ENCODE results near the gene MS4A8.
"Not testable (repeated sequence)": the region's sequence is repeated elsewhere in the genome, so short reads cannot be mapped to it uniquely, and the experiment has no call there.

The MS4A8 gene, protein sequence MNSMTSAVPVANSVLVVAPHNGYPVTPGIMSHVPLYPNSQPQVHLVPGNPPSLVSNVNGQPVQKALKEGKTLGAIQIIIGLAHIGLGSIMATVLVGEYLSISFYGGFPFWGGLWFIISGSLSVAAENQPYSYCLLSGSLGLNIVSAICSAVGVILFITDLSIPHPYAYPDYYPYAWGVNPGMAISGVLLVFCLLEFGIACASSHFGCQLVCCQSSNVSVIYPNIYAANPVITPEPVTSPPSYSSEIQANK

DNA sequence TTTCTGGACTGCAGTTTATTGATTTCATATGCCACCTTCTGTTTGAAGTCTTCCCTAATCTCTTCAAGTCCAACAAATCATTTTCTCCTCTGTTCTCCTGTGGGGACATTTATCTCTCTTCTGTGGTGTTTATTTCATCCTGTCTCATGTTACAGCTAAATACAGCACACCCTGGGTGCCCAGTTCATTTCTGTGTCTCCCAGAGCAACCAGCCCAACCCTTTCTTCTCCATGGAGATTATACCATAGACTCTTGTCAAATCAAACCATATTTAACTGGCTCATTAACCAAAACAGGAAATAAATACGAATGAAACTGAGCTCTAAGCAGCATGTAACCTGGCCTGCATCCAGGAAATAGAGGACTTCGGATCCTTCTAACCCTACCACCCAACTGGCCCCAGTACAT lies at the start of gene MS4A8:
MS4A8 (plus strand) TSS at position 329 of the 408 bp plus-strand sequence. CDS start 1,249 bp downstream, outside the sequence.
- no peak for DNase-seq

DNA sequence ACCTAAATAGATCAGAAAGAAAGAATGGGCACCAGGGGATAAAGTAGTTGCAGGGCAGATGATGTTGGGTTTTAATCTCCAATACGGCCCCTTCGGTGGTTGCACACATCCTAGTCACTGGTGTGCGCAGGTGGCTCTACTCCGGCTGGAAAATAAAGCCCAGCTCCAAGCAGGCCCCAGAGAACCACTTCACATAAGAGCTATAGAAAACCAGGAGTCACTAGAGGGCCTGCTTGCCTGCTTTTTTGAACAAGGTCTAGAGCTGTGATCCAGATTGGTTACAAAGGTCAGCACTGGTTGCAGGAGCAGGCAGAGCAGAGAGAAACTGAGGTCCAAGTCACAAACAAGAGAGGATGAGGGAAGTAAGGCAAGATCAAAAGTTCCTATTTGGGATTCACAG lies 41.5 kb upstream of the MS4A8 start:
- peak; percentile 4 for DNase-seq

DNA sequence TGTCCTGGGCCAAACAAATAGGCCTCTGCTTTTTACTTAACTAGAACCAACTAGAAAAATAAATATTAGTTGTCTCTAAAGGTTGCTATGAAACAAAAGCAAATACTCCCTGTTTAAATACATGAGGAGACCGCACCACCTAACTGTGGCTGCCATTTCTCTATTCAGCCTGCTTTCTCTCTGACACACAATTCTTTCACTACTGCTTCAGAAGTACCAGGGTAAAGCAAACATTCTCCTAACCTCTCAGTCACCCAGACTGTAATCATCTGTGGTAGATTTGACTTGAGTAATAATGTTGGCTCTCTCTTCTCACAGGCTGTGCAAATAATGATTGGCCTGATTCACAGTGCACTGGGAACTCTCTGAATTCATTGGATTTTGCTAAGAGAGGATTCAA lies 41.0 kb upstream of the MS4A8 start:
- DNase-seq, result no peak

DNA sequence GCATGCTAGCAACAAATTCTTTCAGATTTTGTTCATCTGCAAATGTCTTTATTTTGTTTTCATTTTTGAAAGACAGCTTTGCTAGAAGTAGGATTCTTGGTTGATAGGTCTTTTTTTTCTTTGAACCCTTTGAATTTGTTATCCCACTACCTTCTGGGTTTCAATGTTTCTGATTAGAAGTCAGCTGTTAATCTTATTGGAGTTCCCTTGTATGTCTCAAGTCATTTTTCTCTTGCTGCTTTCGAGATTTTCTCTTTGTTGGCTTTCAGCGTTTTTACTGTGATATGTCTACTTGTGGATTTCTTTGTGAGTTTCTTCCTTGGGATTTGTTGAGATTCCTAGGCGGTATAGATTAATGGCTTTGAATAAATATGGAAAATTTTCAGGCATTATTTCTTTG lies 27.2 kb upstream of the MS4A8 start:
- DNase-seq, result no peak

DNA sequence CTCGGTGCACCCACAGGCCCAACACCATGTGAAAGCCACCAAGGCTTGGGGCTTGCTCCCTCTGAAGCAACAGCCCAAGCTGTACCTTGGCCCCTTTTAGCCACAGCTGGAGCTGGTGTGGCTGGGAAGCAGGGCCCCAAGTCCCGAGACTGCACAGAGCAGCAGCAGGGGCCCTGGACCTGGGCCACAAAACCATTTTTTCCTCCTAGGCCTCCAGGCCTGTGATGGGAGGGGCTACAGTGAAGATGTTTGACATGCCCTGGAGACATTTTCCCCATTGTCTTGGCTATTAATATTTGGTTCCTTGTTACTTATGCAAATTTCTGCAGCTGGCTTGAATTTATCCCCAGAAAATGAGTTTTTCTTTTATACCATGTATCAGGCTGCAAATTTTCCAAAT lies 21.2 kb upstream of the MS4A8 start:
- not testable (repeated sequence) for DNase-seq

DNA sequence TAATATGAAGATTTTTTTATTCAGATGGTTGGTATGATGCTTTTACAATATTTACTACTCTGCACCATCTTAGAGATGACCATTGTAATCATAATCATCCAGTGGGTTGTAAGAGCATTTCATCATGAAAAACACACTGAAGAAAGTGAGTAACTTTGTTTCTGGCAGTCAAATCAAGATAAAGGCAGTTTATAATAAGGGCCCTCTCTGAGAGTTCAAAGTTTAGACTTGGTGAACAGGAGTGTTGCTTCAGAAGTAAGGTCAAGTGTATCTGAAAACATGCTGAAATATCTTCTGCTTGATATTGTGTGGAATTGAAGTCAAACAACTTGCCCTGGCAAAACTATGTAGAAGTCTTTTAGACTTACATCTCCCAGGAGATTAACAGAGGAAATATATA lies 19.5 kb upstream of the MS4A8 start:
- no peak for DNase-seq

DNA sequence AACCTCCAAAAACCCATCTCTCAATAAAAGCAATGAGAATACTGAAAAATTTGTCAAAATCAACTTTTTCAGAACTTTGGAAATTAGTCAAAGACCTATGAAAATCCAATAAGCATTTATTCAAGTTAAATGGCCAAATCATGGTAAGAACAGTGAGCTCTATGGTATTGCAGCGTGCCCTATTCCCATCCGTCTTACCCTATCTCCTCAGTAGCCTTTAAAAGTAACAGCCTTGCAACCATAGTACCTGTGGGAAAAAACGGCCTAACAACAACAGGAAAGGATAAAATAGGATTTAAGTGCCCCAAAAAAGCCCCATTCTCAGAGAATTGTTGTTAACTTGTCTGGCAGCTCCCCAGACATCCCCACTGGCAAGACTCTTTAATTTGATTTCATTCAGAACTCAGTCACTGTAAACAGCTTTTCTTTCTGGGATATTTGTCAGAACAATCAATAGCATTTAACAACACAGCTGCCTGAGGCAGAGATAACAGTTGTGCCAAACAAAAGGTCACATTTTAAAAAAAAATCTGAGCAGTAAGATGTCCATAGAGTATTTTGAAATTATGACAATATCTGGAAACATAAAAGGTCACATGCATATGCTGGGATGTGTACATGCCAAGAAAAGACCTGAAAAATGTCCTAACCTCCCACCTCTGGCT lies 18.8 kb upstream of the MS4A8 start:
- DNase-seq, result no peak

DNA sequence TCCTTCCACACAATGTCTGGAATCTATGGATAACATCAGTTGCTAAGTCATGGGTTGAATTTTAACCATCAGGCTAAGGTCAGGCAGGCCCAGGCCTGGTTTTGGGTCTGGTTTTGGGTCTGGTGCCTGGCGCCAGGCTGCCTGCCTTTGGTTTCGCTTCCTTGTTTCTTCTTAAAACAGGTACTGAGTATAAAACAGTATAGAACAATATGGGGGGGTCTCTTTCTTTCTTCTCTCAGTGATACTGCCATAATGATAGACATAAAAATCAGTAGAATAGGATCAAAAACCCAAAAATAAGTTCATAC lies 14.9 kb upstream of the MS4A8 start:
- DNase-seq, result not testable (repeated sequence)

DNA sequence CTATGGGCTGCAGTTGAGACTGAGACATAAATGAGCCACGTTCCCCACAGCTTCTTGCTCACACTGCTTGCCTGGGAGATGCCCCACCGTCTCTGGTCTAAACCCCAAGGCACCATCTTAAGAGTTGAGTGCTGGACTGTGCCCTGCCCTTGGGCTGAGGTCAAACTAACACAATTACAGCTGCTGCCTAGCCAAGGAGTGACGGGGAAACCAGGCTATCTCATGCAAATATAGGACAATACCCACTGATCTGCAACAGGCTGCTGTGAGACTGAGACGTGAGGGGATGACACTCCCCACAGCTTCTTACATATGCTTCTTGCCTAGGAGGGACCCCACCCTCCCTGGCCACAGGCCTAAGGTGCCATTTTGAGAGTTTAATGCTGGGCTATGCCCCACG lies 7.8 kb upstream of the MS4A8 start:
- DNase-seq, result no peak

DNA sequence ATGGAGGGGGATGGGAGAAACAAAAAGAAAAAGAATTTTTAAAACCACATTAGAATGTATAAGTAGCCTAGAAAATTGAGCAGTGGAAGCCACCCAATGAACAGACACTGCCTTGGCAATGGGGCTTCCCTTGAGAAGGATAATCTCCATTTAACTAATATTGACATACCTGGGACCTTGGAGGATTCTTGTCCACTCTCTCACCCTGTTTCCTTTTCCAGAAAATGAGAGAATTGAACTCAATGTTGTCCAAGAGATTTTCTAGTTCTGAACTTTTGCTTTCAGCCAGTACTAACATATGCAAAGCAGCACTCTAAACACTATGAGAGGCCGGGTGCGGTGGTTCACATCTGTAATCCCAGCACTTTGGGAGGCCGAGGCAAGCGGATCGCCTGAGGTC lies 524 bp downstream of the MS4A8 start:
- DNase-seq, result no peak

DNA sequence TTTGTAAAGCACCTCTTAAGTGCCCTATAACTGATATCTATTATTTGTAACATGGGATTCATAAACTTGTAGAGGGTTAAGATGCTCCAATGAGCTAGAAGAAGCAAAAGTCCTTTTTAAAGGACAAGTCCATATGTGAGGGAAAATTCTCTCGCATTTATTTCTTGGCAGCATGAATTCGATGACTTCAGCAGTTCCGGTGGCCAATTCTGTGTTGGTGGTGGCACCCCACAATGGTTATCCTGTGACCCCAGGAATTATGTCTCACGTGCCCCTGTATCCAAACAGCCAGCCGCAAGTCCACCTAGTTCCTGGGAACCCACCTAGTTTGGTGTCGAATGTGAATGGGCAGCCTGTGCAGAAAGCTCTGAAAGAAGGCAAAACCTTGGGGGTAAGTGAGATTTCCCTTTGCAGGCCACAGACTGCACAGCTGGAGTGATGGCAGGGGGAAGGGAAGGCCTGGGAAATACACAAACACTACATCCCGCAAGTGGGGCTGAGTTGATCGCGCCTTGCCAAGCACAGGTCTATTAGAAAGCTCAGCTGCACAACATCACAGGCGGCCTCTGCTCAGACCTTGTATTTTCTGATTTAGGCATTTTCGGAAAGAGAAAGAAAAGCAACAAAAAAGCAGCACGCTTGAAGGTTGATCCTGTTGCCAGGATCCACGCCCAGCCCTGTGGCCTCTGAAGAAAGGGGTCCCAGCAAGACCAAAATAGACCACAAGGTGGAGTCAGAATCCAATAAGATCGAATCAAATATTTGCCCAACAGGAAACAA lies 1.5 kb downstream of the MS4A8 start:
- DNase-seq, result peak; percentile 56

DNA sequence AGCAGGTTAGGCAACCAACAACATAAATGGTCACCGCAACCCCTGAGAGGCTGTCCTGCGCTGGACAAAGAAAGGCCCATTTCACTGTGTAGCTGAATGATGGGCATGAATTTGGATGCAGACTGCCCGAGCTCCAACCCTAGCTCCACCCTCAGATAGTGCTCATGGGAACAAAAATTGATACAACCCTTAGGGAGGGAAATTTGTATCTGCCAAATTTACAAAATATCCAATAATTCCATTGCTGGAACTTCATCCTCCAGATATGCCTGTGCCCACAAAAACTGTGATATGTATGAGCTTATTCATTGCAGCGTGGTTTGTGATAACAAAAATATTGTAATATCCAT lies 2.0 kb downstream of the MS4A8 start:
- DNase-seq, result no peak

DNA sequence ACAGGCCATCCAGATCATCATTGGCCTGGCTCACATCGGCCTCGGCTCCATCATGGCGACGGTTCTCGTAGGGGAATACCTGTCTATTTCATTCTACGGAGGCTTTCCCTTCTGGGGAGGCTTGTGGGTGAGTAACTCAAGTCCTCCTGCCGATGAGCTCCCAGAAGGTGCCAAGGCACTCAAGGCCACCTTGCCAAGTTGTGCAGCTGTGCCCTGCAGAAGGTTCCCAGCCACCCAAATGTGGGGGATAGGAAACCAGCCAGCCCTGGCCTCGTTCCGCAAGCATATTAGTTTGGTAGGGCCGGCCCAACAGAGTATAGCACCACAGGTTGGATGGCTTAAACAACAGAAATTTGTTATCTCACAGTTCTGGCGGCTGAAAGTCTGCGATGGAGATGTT lies 4.0 kb downstream of the MS4A8 start:
- no peak for DNase-seq

DNA sequence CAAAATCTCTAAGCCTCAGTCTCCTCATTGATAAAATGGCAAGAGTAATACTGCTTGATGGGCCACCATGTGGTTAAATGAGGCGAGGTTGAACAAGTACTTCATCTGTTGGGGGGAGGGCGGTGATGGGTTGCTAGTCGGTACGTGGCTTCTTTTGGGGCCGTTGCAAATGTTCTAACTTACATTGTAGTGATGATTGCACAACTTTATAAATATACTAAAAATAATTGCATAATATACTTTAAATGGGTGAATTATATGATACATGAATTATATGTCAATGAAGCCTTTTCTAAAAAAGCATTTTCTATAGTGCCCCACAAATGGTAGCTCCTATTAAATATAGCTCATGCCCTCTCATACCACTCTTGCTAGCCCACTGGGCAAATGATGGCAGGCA lies 6.5 kb downstream of the MS4A8 start:
- no peak for DNase-seq

DNA sequence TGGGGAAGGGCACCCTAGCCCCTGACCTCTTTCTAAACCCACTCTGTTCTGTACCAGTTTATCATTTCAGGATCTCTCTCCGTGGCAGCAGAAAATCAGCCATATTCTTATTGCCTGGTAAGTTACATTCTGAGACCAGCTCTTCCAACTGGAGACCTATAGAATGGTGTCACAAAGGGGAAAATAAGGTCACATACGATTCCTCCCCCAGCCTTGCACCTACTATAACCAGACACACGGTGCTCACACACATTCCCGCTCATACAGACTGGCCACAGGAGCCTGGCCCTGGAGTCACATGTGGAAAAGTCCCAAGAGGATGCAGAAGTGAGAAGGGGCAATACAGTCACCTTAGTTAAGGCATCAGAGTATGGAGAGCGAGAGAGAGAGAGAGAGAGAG lies 7.5 kb downstream of the MS4A8 start:
- DNase-seq, result no peak

DNA sequence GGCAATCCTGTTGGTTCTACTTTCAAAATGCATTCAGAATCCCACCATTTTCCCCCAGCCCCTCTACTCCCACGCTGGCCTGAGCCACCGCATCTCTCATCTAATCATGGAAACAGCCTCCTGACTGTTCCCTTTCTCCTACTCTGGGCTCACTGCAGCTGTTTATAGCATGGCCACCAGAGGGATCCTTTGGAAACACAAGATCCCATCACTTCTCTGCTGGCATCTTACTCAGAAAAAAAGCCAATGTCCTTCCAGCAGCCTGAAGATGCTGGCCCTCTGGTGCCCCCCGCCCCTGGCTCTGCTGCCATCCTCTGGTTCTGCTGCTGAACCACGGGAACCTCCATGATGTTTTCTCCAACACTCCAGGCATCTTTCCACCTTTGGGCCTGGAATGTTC lies 11.1 kb downstream of the MS4A8 start:
- DNase-seq, result peak; percentile 1

DNA sequence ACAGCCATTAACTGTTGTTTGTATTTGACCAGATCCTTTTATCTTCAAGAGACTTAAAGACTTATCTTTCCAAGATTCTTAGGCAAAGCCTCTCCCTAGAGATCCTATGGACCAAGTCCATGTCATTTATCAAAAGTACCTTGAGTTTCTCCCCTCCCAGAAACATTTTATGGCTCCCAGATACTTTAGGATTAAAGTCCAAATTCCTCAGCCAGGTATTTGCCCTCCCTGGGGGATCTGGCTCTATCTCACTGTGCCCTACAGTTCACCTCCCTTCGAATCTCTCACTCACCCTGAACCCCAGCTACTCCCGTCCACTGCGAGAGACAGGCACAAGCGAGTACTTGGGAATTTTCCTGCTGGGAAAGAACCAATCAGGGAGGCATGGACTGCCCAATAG lies 11.9 kb downstream of the MS4A8 start:
- DNase-seq, result no peak

DNA sequence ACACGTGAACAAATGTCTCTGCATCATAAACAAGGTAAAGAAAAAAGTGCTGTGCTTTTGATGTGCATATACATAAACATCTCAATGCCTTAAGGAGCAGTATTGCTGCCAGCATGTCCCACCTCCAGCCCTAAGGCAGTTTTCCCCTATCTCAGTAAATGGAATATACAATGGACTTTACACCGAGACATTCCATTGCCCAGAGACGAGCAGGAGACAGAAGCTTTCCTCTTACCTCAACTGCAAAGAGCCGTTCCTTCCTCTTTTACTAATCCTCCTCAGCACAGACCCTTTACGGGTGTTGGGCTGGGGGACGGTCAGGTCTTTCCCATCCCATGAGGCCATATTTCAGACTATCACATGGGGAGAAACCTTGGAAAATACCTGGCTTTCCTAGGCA lies 14.0 kb downstream of the MS4A8 start:
- not testable (repeated sequence) for DNase-seq

DNA sequence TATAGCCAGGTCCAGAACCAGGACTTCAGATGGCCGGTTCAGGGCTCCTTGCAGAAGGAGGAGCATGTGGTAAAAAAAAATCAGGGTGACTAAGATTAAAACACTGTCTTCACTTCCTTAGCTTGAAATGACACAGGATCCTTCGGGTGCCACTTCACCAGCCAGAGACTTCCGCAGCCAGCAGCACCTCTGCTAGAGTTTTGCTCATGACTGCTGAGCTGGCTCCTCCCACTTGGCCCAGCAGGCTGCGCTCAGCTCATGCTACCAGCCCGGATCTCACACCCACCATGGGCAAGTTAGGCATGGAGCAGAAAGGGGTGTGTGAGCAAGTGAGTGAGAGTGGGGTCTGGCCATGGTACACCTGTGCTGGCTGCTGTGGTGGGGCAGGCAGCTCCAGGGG lies 18.5 kb downstream of the MS4A8 start:
- no peak for DNase-seq

DNA sequence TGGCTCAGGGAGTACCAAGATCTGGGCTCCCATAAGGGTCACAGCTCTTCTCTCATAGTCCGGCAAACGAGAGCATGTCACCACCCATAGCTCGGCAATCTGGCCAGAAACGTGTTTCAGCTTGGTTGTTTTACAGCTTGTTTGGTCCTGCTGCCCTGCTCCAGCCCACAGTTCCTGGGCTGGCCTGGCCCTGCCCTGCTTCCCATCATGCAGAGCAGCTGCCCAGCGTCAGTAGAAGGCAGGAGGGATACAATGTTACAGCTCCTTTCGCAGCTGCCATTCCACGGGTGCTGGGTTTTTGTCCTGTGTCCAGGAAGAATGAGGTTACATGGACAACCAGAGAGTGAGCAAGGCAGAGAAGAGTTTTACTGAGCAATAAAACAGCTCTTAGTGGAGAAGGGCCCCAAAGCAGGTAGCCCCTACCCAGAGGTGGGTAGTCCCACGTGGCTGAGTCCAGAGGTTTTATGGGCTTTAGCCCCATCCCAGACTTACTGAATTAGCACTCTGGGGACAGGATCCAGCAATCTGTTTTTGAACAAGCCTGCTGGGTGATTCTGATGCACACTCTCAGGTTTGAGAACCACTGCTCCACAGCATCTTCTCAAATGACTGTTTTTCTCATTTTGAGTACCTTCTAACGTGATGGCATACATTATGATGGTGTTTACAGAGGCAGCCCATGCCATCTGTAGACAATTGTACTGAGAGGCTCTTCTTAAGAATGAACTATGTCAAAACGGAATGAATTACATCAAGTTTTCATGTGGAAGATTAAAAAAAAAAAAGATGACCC lies 19.3 kb downstream of the MS4A8 start:
- no peak for DNase-seq

DNA sequence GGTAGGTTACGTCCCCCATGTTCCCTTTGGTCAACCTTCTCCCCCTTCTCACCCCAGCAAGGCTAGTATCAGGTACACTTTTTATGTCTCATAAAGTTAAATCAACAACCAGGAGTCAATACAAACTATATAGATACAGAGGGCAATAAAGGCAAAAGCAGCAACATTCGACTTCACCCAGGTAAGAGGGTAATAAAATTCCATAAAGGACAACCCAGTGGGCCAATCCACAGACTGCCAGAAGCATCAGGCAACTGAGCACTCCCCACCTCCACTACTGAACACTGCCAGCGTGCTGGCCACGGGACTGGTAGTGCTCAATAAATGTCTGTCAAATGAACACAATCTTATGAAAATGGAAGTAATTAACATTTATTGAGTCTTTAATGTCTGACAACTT lies 20.0 kb downstream of the MS4A8 start:
- DNase-seq, result no peak

DNA sequence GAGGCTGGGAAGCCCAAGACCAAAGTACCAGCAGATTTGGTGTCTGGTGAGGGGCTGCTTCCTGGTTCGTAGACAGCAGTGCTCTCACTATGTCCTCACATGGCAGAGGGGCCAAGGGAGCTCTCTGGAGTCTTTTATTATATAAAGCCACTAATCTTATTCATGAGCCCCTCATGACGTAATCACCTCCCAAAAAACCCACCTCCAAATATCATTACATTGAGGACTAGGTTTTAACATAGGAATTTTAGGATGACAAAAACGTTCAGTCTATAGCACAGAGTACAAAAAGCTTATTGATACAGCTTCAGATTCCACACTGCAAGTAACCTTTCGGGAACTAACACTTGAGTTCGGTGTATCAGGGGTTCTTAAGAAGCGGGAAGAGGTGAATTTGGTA lies 21.0 kb downstream of the MS4A8 start:
- no peak for DNase-seq

DNA sequence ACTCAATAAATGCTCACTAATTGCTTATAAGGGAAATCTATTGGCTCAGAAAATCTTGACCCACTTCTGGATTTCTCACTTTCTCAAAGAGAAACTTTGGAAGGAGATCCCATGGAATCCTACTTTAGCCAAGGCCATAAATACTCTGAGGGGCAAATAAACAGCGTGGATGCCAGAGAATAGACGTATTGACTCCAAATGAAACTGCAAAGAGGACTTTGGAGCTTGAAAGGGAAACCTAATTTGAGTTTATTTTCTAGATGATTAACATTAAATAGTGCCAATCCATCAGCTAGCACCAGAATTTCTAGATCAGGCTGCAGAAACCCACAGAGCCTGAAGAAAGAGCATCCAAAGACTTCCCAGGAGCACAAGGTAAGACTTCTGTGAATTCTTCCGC lies 25.0 kb downstream of the MS4A8 start, which contains the start of gene MS4A18:
MS4A18 (plus strand) TSS at position 301 of the 400 bp plus-strand sequence.
- DNase-seq, result no peak

DNA sequence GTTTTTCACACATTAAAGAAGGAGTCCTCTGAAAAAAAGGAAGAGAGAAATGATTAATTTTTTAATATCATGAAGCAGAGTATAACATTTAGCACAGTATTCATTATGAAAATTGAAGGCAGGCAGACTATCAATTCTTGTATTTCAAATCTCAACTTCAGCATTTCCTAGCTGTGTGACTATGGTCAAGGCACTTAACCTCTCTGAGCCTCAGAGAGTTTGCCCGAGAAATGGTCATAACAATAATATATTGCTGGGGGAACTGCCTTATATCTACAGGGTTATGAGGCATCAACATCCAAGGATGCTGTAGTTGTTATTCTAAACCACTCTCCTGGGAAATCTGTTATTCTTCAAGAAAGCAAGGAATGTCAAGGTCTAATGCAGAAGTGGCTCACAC lies 26.2 kb downstream of the MS4A8 start:
- DNase-seq, result no peak
